Erythroblast (primary cell): ENCODE results near the gene COG5.

Source experiments
- GATA1 ChIP-seq: IDR thresholded peaks from 2 replicates; pipeline ENCODE4 v1.6.1; 2011; ENCODE audit warnings: low read depth, mild to moderate bottlenecking, control low read depth, low read length, moderate library complexity
- POLR2A ChIP-seq: IDR thresholded peaks from 2 replicates; pipeline ENCODE4 v1.6.1; 2011; ENCODE audit warnings: mild to moderate bottlenecking, low read length

DNA sequence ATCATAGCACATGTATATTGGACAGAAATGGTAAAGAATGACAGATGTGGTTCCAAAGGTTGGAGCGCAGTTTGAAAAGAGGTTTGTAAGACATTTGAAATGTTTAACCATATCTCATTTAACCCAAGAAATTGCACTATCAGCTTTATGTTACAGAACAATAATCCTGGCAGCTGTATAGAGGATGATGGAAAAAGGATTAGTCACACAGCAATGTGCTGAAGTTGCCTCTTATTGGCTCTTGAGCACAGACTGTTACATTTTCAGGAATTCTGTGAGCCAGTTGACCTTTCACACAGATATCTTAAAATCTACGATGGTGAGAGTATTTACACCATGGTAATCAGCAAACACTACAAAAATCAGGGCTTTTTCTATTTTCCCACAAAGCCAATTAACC is 3.9 kb downstream of the COG5 start:
- TF ChIP-seq POLR2A: no peak
- no peak for TF ChIP-seq GATA1
